AG04449 (cell line): ENCODE measurements around the gene JOSD2.
A peak's percentile ranks its signal among the peaks of the same experiment; 100 is the strongest.
"Not testable (repeated sequence)": the region's sequence is repeated elsewhere in the genome, so short reads cannot be mapped to it uniquely, and the experiment has no call there.

ENCODE experiments used
- CTCF ChIA-PET: fragments of 350-600 bp; formaldehyde crosslinking; extraction: SDS; loops from one replicate; lab custom pipeline; 2021; ENCODE audit warnings: antibody characterized with exemption; lab: Yijun Ruan, JAX
- POLR2A ChIA-PET: fragments of 400-600, 350-600 bp; formaldehyde crosslinking; extraction: SDS; loops from one replicate; lab custom pipeline; 2020; ENCODE audit warnings: antibody characterized with exemption, inconsistent platforms; lab: Yijun Ruan, JAX
- DNase-seq: peaks from one replicate; pipeline ENCODE4 v3.0.0-alpha.2; 2010; ENCODE audit warnings: low read depth, low spot score
- H3K4me3 ChIP-seq: 2 replicates; pipeline ENCODE4 v1.5.1; 2011; ENCODE audit warnings: low read depth, mild to moderate bottlenecking, control low read depth, low read length
- TF ChIP-seq, protein P1 (sequence below): IDR thresholded peaks from one replicate; pipeline ENCODE4 v1.5.1; 2011; ENCODE audit warnings: mild to moderate bottlenecking, moderate library complexity, low read length, control low read depth, inconsistent platforms; ENCODE audit not compliant: insufficient read depth; ENCODE audit errors: missing control alignments

The JOSD2 gene

DNA sequence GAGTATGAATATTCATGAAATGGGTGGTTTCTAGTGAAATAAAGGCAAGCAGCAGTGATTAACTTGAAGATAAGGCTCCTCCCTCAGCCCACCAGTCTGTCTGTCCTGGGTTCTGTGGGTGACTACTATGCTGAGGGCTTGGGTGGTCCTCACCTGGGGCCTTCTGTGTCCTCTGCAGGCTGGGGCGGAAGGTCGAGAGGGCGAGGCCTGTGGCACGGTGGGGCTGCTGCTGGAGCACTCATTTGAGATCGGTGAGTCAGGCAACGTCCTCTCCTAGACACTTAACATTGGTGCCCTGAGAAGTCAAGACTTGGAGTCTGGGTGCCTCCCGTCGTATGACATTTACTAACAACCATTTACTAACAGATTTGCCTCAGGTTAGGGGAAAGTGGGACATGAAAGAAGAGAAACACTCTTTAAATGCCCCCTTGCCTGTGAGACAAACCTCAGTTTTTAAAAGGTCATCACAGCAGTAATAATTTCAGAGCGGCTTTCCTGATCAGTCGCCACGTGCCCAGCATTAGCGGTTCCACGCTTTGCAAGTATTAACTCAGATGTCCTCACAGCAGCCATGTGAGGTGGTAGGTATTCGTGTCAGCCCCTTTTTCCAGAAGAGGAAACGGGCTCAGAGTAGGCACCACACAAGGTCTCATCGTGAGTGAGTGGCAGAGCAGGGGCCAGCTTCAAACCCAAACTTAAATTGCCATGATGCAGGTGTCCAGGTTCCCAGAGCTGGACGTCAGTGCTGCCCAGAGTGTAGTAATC is 33.1 kb downstream of the JOSD2 start:
- peak overlapping the region; percentile 91 for H3K4me3 ChIP-seq
- no peak for DNase-seq
- CTCF ChIA-PET: interaction anchor here (0.9 to 2.6 kb wide), 8 partner anchors 15 to 120 kb away, joined by 3 to 25 read pairs (median 4); partner anchors contain the start of gene JOSD2
- POLR2A ChIA-PET: no interaction called here
- TF ChIP-seq, protein P1, sequence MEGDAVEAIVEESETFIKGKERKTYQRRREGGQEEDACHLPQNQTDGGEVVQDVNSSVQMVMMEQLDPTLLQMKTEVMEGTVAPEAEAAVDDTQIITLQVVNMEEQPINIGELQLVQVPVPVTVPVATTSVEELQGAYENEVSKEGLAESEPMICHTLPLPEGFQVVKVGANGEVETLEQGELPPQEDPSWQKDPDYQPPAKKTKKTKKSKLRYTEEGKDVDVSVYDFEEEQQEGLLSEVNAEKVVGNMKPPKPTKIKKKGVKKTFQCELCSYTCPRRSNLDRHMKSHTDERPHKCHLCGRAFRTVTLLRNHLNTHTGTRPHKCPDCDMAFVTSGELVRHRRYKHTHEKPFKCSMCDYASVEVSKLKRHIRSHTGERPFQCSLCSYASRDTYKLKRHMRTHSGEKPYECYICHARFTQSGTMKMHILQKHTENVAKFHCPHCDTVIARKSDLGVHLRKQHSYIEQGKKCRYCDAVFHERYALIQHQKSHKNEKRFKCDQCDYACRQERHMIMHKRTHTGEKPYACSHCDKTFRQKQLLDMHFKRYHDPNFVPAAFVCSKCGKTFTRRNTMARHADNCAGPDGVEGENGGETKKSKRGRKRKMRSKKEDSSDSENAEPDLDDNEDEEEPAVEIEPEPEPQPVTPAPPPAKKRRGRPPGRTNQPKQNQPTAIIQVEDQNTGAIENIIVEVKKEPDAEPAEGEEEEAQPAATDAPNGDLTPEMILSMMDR: no peak

DNA sequence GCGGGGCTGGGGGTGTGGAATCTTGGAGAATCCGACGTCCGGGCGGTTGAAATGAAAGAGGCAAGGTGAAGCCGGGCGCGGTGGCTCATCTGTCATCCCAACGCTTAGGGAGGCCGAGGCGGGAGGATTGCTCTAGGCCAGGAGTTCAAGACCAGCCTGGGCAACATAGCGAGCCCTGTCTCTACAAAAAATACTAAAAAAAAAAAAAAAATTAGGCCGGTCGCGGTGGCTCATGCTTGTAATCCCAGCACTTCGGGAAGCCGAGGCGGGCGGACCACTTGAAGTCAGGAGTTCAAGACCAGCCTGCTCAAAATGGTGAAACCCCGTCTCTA is 34.1 kb downstream of the JOSD2 start:
- ChIA-PET POLR2A (no interaction called here), CTCF (interaction anchor here (1.1 kb wide), 1 partner anchor 16 kb away, joined by 5 read pairs; no protein-coding TSS in a partner anchor)

DNA sequence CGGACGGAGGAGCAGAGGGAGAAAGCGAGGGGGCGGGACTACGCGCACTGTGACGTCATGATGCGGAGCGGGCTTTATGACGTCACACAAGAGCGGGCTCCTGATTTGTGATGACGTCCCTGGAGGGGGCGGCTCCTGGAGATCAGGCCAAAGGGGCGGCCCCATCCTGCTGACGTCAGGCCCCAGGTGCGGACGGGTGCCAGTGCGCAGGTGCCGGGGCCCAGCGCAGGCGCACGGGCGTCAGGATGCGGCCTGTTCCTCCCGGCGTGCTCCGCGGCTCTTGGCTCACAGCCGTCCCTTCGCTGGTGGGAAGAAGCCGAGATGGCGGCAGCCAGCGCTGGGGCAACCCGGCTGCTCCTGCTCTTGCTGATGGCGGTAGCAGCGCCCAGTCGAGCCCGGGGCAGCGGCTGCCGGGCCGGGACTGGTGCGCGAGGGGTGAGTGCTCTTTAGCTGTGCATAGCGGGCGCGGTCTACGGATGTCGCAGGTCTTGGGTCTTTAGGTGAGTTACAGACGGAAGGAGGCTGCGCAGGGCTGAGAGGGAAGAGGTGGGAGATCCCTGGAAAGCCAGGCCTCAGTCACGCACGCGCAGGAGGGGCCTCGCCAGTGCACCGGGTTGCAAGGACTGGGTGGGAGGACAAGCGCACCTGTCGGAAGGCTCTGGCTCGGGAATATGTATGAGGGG is 34.6 kb downstream of the JOSD2 start, which contains the start of the genes EMC10 and GARIN5A:
Gene EMC10, plus strand, starts transcription at position 284 of the 683 bp plus-strand sequence. Its CDS starts 38 bp downstream, at position 322.
Gene GARIN5A, minus strand, starts transcription at position 625 of the 683 bp plus-strand sequence. Its CDS starts 460 bp downstream, at position 165.
- TF ChIP-seq, protein P1: no peak
- DNase-seq: peak; percentile 49
- ChIA-PET POLR2A (no interaction called here), CTCF (interaction anchor here (1.1 kb wide), 1 partner anchor 16 kb away, joined by 5 read pairs; no protein-coding TSS in a partner anchor)
- peak within 1 kb of the TSS; percentile 91 for H3K4me3 ChIP-seq

More for the DNA sequence above, 34.1 kb downstream of the JOSD2 start:
- TF ChIP-seq, protein P1: no peak
- peak overlapping the region; percentile 91 for H3K4me3 ChIP-seq
- no peak for DNase-seq

DNA sequence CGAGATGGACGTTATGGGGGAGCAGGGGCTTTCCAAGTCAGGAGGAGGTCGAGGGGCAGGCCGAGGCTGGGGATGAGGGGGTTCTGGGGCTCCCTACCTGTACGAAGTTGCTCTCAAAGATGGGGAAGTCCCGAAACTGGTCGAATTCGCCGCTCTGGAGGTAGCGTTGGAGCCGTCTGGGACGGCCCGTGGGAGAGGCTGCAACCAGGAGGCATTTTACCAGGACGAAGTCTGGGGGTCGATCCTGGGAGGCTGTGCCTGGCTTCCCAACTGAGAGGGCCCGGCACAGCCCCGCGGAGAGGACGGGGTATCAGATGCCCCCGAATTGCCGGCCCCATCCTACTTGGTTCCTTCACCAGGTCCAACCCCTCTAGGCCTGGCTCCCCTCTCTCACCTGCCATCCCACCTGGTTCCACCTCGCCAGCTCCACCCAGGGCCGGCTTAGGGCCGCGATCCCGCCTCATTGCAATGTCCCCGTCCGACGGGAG is 35.2 kb downstream of the JOSD2 start:
- TF ChIP-seq, protein P1: no peak
- H3K4me3 ChIP-seq: peak overlapping the region; percentile 91; the same call in 1 of the 2 replicates
- POLR2A ChIA-PET: no interaction called here
- DNase-seq: no peak
- CTCF ChIA-PET: interaction anchor here (1.1 to 3.9 kb wide), 3 partner anchors 10 to 15 kb away, joined by 5 to 35 read pairs (median 5); no protein-coding TSS in a partner anchor

DNA sequence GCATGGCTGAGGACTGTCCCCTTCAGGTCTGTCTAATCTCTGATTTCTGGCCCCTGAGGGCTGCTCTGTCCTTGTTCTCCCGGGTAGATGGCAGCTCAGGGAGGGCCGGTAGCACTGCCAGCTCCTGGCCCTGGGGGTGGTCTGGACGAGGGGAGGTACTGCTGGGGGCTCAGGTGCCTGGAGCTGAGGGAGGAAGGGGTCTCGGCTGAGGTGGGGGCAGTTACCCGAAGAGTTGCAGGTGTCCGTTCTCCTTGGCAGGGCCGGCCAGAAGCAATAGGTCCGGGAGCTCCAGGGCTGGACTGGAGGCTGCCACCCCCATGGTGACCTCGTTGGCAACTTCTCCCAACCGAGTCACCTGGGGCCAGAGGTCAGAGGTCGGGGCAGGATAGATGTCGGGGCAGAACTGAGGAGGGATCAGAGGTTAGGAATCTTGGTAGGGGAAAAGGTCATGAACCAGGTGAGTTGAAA is 35.9 kb downstream of the JOSD2 start:
- CTCF ChIA-PET: interaction anchor here (1.0 to 3.9 kb wide), 3 partner anchors 9 to 106 kb away, joined by 5 to 35 read pairs (median 6); no protein-coding TSS in a partner anchor
- POLR2A ChIA-PET: no interaction called here
- TF ChIP-seq, protein P1: no peak
- H3K4me3 ChIP-seq: no peak overlapping the region
- DNase-seq: no peak

DNA sequence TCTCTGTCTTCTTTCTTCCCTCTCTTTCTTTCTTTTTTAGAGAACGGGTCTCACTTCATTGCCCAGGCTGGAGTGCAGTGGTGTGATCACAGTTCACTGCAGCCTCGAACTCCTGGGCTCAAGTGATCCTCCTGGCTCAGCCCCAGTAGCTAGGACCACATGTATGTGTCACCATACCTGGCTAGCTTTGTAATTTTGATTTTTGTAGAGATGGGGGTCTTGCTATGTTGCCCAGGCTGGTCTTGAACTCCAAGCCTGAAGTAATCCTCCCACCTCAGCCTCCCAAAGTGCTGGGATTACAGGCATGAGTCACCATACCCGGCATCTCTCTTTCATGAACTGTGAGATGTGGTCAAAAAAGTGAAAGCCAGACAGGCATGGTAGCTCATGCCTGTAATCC is 37.7 kb downstream of the JOSD2 start:
- POLR2A ChIA-PET, DNase-seq, H3K4me3 ChIP-seq: not testable (repeated sequence)
- CTCF ChIA-PET: interaction anchor here (3.9 kb wide), 1 partner anchor 11 kb away, joined by 35 read pairs; no protein-coding TSS in a partner anchor
